Measurements from ENCODE around the gene TFF3.

The TFF3 gene

GRCh38 chr21:42301371-42302075 is 13.7 kb downstream of the TFF3 start:
- no peak overlapping the region for H3K4ac ChIP-seq (ENCODE audit: low read depth in 1 of 2, low read length in 2 of 2)
- H2BK12ac ChIP-seq (ENCODE audit: low read length in 2 of 2), result no peak overlapping the region
- H2BK120ac ChIP-seq (ENCODE audit: low read depth, low read length), result no peak overlapping the region
- H3K4me1 ChIP-seq (ENCODE audit: control insufficient read depth, insufficient read depth, low read depth, low read length), result peaks cover 5% of the 10 kb centered on the region
- no peak for DNase-seq
- no peak overlapping the region for H3K27ac ChIP-seq (ENCODE audit: low read length, poor library complexity, severe bottlenecking)
- H3K9me3 ChIP-seq (ENCODE audit: control insufficient read depth, low read length), result no peaks in the 10 kb centered on the region
- no peak overlapping the region for H3K9ac ChIP-seq (ENCODE audit: low read length)
- H3K14ac ChIP-seq (ENCODE audit: low read length in 2 of 2), result no peak overlapping the region
- no peak overlapping the region for H2BK5ac ChIP-seq (ENCODE audit: low read depth, low read length, poor library complexity, severe bottlenecking)
- 78% methylated on average over 20 of the region's 20 CpGs for WGBS
- no peak overlapping the region for H3K4me2 ChIP-seq (ENCODE audit: low read length, poor library complexity, severe bottlenecking)
- no peaks in the 10 kb centered on the region for H3K79me1 ChIP-seq (replicated peaks; ENCODE audit: low read length, poor library complexity, severe bottlenecking)
- H2BK15ac ChIP-seq (ENCODE audit: low read depth, poor library complexity, severe bottlenecking), result no peak overlapping the region
- no peak overlapping the region for H3K23ac ChIP-seq (ENCODE audit: low read length in 2 of 2)
- no peak overlapping the region for H3K18ac ChIP-seq (ENCODE audit: low read depth in 1 of 2, low read length in 2 of 2)
- H3K36me3 ChIP-seq (ENCODE audit: control insufficient read depth in 1 of 2, insufficient read depth in 2 of 2, low read depth in 1 of 2, low read length in 2 of 2), result no peaks in the 10 kb centered on the region
- no peak overlapping the region for H4K91ac ChIP-seq (ENCODE audit: low read length)
- H2AFZ ChIP-seq (ENCODE audit: low read depth, low read length), result no peak overlapping the region
- no peak overlapping the region for H2AK5ac ChIP-seq (ENCODE audit: low read length, severe bottlenecking)
- peaks cover 70 to 81% of the 10 kb centered on the region in 2 experiments for H3K27me3 ChIP-seq (ENCODE audit: control insufficient read depth in 1 of 2, insufficient read depth in 1 of 2, low read length in 2 of 2)
- no peak overlapping the region for H3K4me3 ChIP-seq (ENCODE audit: insufficient read depth in 1 of 2, low read depth in 1 of 2, low read length in 2 of 2)
- H4K8ac ChIP-seq (ENCODE audit: low read length), result no peak overlapping the region

GRCh38 chr21:42300956-42301355 is 14.3 kb downstream of the TFF3 start:
- H4K91ac ChIP-seq (ENCODE audit: low read length), result no peak overlapping the region
- H3K79me1 ChIP-seq (replicated peaks; ENCODE audit: low read length, poor library complexity, severe bottlenecking), result no peaks in the 10 kb centered on the region
- H3K4ac ChIP-seq (ENCODE audit: low read depth in 1 of 2, low read length in 2 of 2), result no peak overlapping the region
- H2BK5ac ChIP-seq (ENCODE audit: low read depth, low read length, poor library complexity, severe bottlenecking), result no peak overlapping the region
- H3K14ac ChIP-seq (ENCODE audit: low read length in 2 of 2), result no peak overlapping the region
- no peak overlapping the region for H2BK12ac ChIP-seq (ENCODE audit: low read length in 2 of 2)
- WGBS, result 86% methylated on average over 9 of the region's 9 CpGs
- H3K9ac ChIP-seq (ENCODE audit: low read length), result no peak overlapping the region
- no peak for DNase-seq
- no peak overlapping the region for H2AK5ac ChIP-seq (ENCODE audit: low read length, severe bottlenecking)
- no peak overlapping the region for H2BK15ac ChIP-seq (ENCODE audit: low read depth, poor library complexity, severe bottlenecking)
- no peak overlapping the region for H3K23ac ChIP-seq (ENCODE audit: low read length in 2 of 2)
- H3K36me3 ChIP-seq (ENCODE audit: control insufficient read depth in 1 of 2, insufficient read depth in 2 of 2, low read depth in 1 of 2, low read length in 2 of 2), result no peaks in the 10 kb centered on the region
- no peak overlapping the region for H3K4me3 ChIP-seq (ENCODE audit: insufficient read depth in 1 of 2, low read depth in 1 of 2, low read length in 2 of 2)
- H3K18ac ChIP-seq (ENCODE audit: low read depth in 1 of 2, low read length in 2 of 2), result no peak overlapping the region
- no peak overlapping the region for H3K27ac ChIP-seq (ENCODE audit: low read length, poor library complexity, severe bottlenecking)
- peaks cover 5% of the 10 kb centered on the region for H3K4me1 ChIP-seq (ENCODE audit: control insufficient read depth, insufficient read depth, low read depth, low read length)
- H3K4me2 ChIP-seq (ENCODE audit: low read length, poor library complexity, severe bottlenecking), result no peak overlapping the region
- no peak overlapping the region for H4K8ac ChIP-seq (ENCODE audit: low read length)
- H3K27me3 ChIP-seq (ENCODE audit: control insufficient read depth in 1 of 2, insufficient read depth in 1 of 2, low read length in 2 of 2), result peaks cover 68 to 80% of the 10 kb centered on the region in 2 experiments
- no peaks in the 10 kb centered on the region for H3K9me3 ChIP-seq (ENCODE audit: control insufficient read depth, low read length)
- H2AFZ ChIP-seq (ENCODE audit: low read depth, low read length), result no peak overlapping the region
- H2BK120ac ChIP-seq (ENCODE audit: low read depth, low read length), result no peak overlapping the region

DNA sequence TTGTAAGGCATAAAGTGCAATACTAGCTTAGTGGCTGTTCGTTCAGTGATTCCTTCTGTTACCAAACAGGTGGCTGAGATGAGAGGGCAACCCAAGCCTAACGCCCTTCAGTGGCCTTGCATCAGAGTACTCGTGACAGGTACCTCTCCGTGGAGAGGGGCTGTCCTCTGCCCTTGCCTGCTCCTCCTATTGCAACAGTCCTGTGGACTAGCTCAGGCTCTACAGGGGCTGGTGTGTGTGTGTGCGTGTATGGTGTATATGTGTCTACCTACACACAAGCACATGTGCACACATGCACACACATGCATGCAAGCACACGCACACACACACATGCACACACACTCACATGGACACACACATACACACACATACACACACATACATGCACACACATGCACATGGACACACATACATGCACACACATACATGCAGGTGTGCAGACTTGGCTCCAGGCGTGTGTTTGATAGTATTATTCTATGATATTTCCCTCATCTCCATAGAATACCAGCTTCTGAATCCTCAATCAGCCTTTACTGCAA is 15.1 kb downstream of the TFF3 start:
- Histone ChIP-seq H3K4me1 (ENCODE audit: control insufficient read depth, insufficient read depth, low read depth, low read length) (peaks cover 5% of the 10 kb centered on the region), H3K79me1 (replicated peaks; ENCODE audit: low read length, poor library complexity, severe bottlenecking) (no peaks in the 10 kb centered on the region), H3K18ac (ENCODE audit: low read depth in 1 of 2, low read length in 2 of 2) (no peak overlapping the region), H2BK120ac (ENCODE audit: low read depth, low read length) (no peak overlapping the region), H3K14ac (ENCODE audit: low read length in 2 of 2) (peak overlapping the region in 1 of 2 experiments; percentile 19), H3K9me3 (ENCODE audit: control insufficient read depth, low read length) (no peaks in the 10 kb centered on the region), H4K8ac (ENCODE audit: low read length) (no peak overlapping the region), H3K27me3 (ENCODE audit: control insufficient read depth in 1 of 2, insufficient read depth in 1 of 2, low read length in 2 of 2) (peaks cover 68 to 83% of the 10 kb centered on the region in 2 experiments), H2BK15ac (ENCODE audit: low read depth, poor library complexity, severe bottlenecking) (no peak overlapping the region), H2BK12ac (ENCODE audit: low read length in 2 of 2) (no peak overlapping the region), H2AFZ (ENCODE audit: low read depth, low read length) (no peak overlapping the region), H3K9ac (ENCODE audit: low read length) (no peak overlapping the region), H2AK5ac (ENCODE audit: low read length, severe bottlenecking) (no peak overlapping the region), H3K23ac (ENCODE audit: low read length in 2 of 2) (no peak overlapping the region), H3K27ac (ENCODE audit: low read length, poor library complexity, severe bottlenecking) (no peak overlapping the region), H3K4ac (ENCODE audit: low read depth in 1 of 2, low read length in 2 of 2) (no peak overlapping the region), H3K4me3 (ENCODE audit: insufficient read depth in 1 of 2, low read depth in 1 of 2, low read length in 2 of 2) (no peak overlapping the region), H2BK5ac (ENCODE audit: low read depth, low read length, poor library complexity, severe bottlenecking) (no peak overlapping the region), H3K36me3 (ENCODE audit: control insufficient read depth in 1 of 2, insufficient read depth in 2 of 2, low read depth in 1 of 2, low read length in 2 of 2) (no peaks in the 10 kb centered on the region), H4K91ac (ENCODE audit: low read length) (no peak overlapping the region), H3K4me2 (ENCODE audit: low read length, poor library complexity, severe bottlenecking) (no peak overlapping the region)
- DNase-seq, result no peak
- WGBS, result 87% methylated on average over 5 of the region's 7 CpGs

- Histone ChIP-seq H3K4me1 (ENCODE audit: control insufficient read depth, insufficient read depth, low read depth, low read length) (peaks cover 6% of the 10 kb centered on the region), H2AFZ (ENCODE audit: low read depth, low read length) (no peak overlapping the region), H3K9me3 (ENCODE audit: control insufficient read depth, low read length) (no peaks in the 10 kb centered on the region), H4K91ac (ENCODE audit: low read length) (no peak overlapping the region), H2AK5ac (ENCODE audit: low read length, severe bottlenecking) (no peak overlapping the region), H2BK12ac (ENCODE audit: low read length in 2 of 2) (no peak overlapping the region), H3K18ac (ENCODE audit: low read depth in 1 of 2, low read length in 2 of 2) (no peak overlapping the region), H3K27me3 (ENCODE audit: control insufficient read depth in 1 of 2, insufficient read depth in 1 of 2, low read length in 2 of 2) (peaks cover 63 to 77% of the 10 kb centered on the region in 2 experiments), H2BK5ac (ENCODE audit: low read depth, low read length, poor library complexity, severe bottlenecking) (no peak overlapping the region), H3K4me2 (ENCODE audit: low read length, poor library complexity, severe bottlenecking) (no peak overlapping the region), H3K36me3 (ENCODE audit: control insufficient read depth in 1 of 2, insufficient read depth in 2 of 2, low read depth in 1 of 2, low read length in 2 of 2) (no peaks in the 10 kb centered on the region), H3K4me3 (ENCODE audit: insufficient read depth in 1 of 2, low read depth in 1 of 2, low read length in 2 of 2) (no peak overlapping the region), H3K14ac (ENCODE audit: low read length in 2 of 2) (no peak overlapping the region), H4K8ac (ENCODE audit: low read length) (no peak overlapping the region), H2BK15ac (ENCODE audit: low read depth, poor library complexity, severe bottlenecking) (no peak overlapping the region), H3K27ac (ENCODE audit: low read length, poor library complexity, severe bottlenecking) (no peak overlapping the region), H3K79me1 (replicated peaks; ENCODE audit: low read length, poor library complexity, severe bottlenecking) (no peaks in the 10 kb centered on the region), H3K4ac (ENCODE audit: low read depth in 1 of 2, low read length in 2 of 2) (no peak overlapping the region), H2BK120ac (ENCODE audit: low read depth, low read length) (no peak overlapping the region), H3K23ac (ENCODE audit: low read length in 2 of 2) (no peak overlapping the region), H3K9ac (ENCODE audit: low read length) (no peak overlapping the region)
- 86% methylated on average over 16 of the region's 20 CpGs for WGBS
- DNase-seq, result no peak
These were observed 15.7 kb downstream of the TFF3 start for GRCh38 chr21:42299324-42300044.

Measured in mesenchymal stem cell (in vitro differentiated cells and primary cell).